Muscle of leg (tissue), 11 donors: Measurements from ENCODE around the gene UNC5B. TPM values are rescaled to one million over a fixed set of nuclear protein-coding genes. Genes with fewer than 3 reads are reported as not detected.

ENCODE experiments used
- DNase-seq: peaks from one replicate; pipeline ENCODE4 v3.0.0; 2013
- H3K27ac ChIP-seq: one replicate; pipeline ENCODE4 v1.5.1; 2013; ENCODE audit warnings: mild to moderate bottlenecking, low read length, control low read depth
- H3K27me3 ChIP-seq: one replicate; pipeline ENCODE4 v1.6.1; 2013; ENCODE audit warnings: low read length; ENCODE audit not compliant: control insufficient read depth, insufficient read depth
- H3K36me3 ChIP-seq: one replicate; pipeline ENCODE4 v1.6.1; 2013; ENCODE audit warnings: low read length; ENCODE audit not compliant: control insufficient read depth, insufficient read depth
- H3K4me1 ChIP-seq: one replicate; pipeline ENCODE4 v1.6.1; 2013; ENCODE audit warnings: low read length; ENCODE audit not compliant: control insufficient read depth, insufficient read depth
- H3K4me3 ChIP-seq: one replicate; pipeline ENCODE4 v1.5.1; 2013; ENCODE audit warnings: low read length, control low read depth
- H3K9me3 ChIP-seq: replicated peaks from 2 replicates; pipeline ENCODE4 v1.6.1; 2013; ENCODE audit warnings: low read depth, low read length; ENCODE audit not compliant: control insufficient read depth
- WGBS: methylation state at CpG from one replicate; pipeline ENCODE4 v1.1.5; 2013; ENCODE audit warnings: missing lambda C conversion rate; ENCODE audit not compliant: insufficient coverage; 5-methylcytosine and 5-hydroxymethylcytosine counted together
- polyA plus RNA-seq, 8 donors: library from polyadenylated mRNA; unstranded; fragments of 120-200 nt; gene quantifications; one replicate each; pipeline versions ENCODE4 v1.2.1 to v1.2.3, GENCODE V29; 2013; ENCODE audit warnings: inconsistent platforms in 1 of 8, low replicate concordance in 1 of 8; ENCODE audit not compliant: insufficient read length in 8 of 8, insufficient read depth in 1 of 8
- total RNA-seq: library from RNA; stranded (reverse); fragments of 120-200 nt; gene quantifications from one replicate; pipeline ENCODE4 v1.2.4, GENCODE V29; 2013

Gene UNC5B
- total and polyA plus RNA-seq, 9 donors = 6.4 to 13.3 (median 11.9) TPM

GRCh38 chr10:71188201-71188600, 24.2 kb upstream of the UNC5B start:
- H3K27me3 ChIP-seq = peaks cover 15% of the 10 kb centered on the region
- no peak overlapping the region for H3K27ac ChIP-seq
- H3K36me3 ChIP-seq = no peaks in the 10 kb centered on the region
- no peaks in the 10 kb centered on the region for H3K9me3 ChIP-seq
- H3K4me1 ChIP-seq = no peaks in the 10 kb centered on the region
- no peak overlapping the region for H3K4me3 ChIP-seq
- 80% methylated on average over 1 of the region's 1 CpG for WGBS
- DNase-seq = no peak

GRCh38 chr10:71191019-71191418, 21.4 kb upstream of the UNC5B start:
- no peaks in the 10 kb centered on the region for H3K9me3 ChIP-seq
- H3K36me3 ChIP-seq = no peaks in the 10 kb centered on the region
- no peak overlapping the region for H3K4me3 ChIP-seq
- H3K27me3 ChIP-seq = peaks cover 10% of the 10 kb centered on the region
- WGBS = 55% methylated on average over 2 of the region's 4 CpGs
- H3K4me1 ChIP-seq = no peaks in the 10 kb centered on the region
- DNase-seq = no peak
- H3K27ac ChIP-seq = no peak overlapping the region

- Histone ChIP-seq H3K27ac (no peak overlapping the region), H3K4me3 (no peak overlapping the region), H3K9me3 (no peaks in the 10 kb centered on the region), H3K27me3 (peaks cover 7% of the 10 kb centered on the region), H3K36me3 (no peaks in the 10 kb centered on the region), H3K4me1 (no peaks in the 10 kb centered on the region)
- 32% methylated on average over 9 of the region's 13 CpGs for WGBS
- DNase-seq = no peak
Measured at GRCh38 chr10:71191551-71192076, 20.8 kb upstream of the UNC5B start.

- no peak for DNase-seq
- Histone ChIP-seq H3K4me3 (no peak overlapping the region), H3K4me1 (no peaks in the 10 kb centered on the region), H3K27me3 (peaks cover 7% of the 10 kb centered on the region), H3K27ac (no peak overlapping the region), H3K36me3 (no peaks in the 10 kb centered on the region), H3K9me3 (peaks cover 15% of the 10 kb centered on the region)
- WGBS = 100% methylated on average over 2 of the region's 3 CpGs
Measured at GRCh38 chr10:71193516-71193915, 18.9 kb upstream of the UNC5B start.

- H3K27ac ChIP-seq = no peak overlapping the region
- no peak overlapping the region for H3K4me3 ChIP-seq
- H3K4me1 ChIP-seq = no peaks in the 10 kb centered on the region
- H3K9me3 ChIP-seq = peaks cover 18% of the 10 kb centered on the region
- DNase-seq = no peak
- peaks cover 5% of the 10 kb centered on the region for H3K27me3 ChIP-seq
- no peaks in the 10 kb centered on the region for H3K36me3 ChIP-seq
Measured at GRCh38 chr10:71197955-71198354, 14.4 kb upstream of the UNC5B start.

- no peak overlapping the region for H3K27ac ChIP-seq
- no peak for DNase-seq
- no CpG with 5 or more reads among the region's 1 CpG for WGBS
Measured at GRCh38 chr10:71201849-71202248, 10.5 kb upstream of the UNC5B start.

GRCh38 chr10:71202314-71202713, 10.1 kb upstream of the UNC5B start:
- Histone ChIP-seq H3K27ac (no peak overlapping the region), H3K9me3 (peaks cover 13% of the 10 kb centered on the region), H3K27me3 (peaks cover 14% of the 10 kb centered on the region), H3K4me3 (no peak overlapping the region), H3K4me1 (no peaks in the 10 kb centered on the region), H3K36me3 (no peaks in the 10 kb centered on the region)
- 83% methylated on average over 1 of the region's 1 CpG for WGBS
- DNase-seq = no peak

More at GRCh38 chr10:71201849-71202248, 10.5 kb upstream of the UNC5B start:
- H3K9me3 ChIP-seq = peaks cover 16% of the 10 kb centered on the region
- no peaks in the 10 kb centered on the region for H3K4me1 ChIP-seq
- no peak overlapping the region for H3K4me3 ChIP-seq
- H3K27me3 ChIP-seq = peaks cover 13% of the 10 kb centered on the region
- H3K36me3 ChIP-seq = no peaks in the 10 kb centered on the region

- WGBS = no CpG with 5 or more reads among the region's 1 CpG
- Histone ChIP-seq H3K27ac (no peak overlapping the region), H3K9me3 (peaks cover 7% of the 10 kb centered on the region), H3K4me3 (no peak overlapping the region), H3K36me3 (no peaks in the 10 kb centered on the region), H3K4me1 (no peaks in the 10 kb centered on the region), H3K27me3 (peaks cover 14% of the 10 kb centered on the region)
- DNase-seq = no peak
Measured at GRCh38 chr10:71203124-71203523, 9.2 kb upstream of the UNC5B start.

- Histone ChIP-seq H3K27me3 (peaks cover 14% of the 10 kb centered on the region), H3K4me1 (no peaks in the 10 kb centered on the region), H3K4me3 (no peak overlapping the region), H3K36me3 (no peaks in the 10 kb centered on the region), H3K27ac (no peak overlapping the region), H3K9me3 (peaks cover 1% of the 10 kb centered on the region)
- WGBS = 86% methylated on average over 5 of the region's 5 CpGs
- no peak for DNase-seq
Measured at GRCh38 chr10:71203716-71204115, 8.7 kb upstream of the UNC5B start.

GRCh38 chr10:71204746-71205145, 7.6 kb upstream of the UNC5B start:
- H3K27ac ChIP-seq = no peak overlapping the region
- no peak overlapping the region for H3K4me3 ChIP-seq
- no peaks in the 10 kb centered on the region for H3K36me3 ChIP-seq
- no peak for DNase-seq
- no CpG with 5 or more reads among the region's 2 CpGs for WGBS
- peaks cover 3% of the 10 kb centered on the region for H3K4me1 ChIP-seq
- no peaks in the 10 kb centered on the region for H3K9me3 ChIP-seq
- H3K27me3 ChIP-seq = peaks cover 21% of the 10 kb centered on the region

GRCh38 chr10:71205468-71205867, 6.9 kb upstream of the UNC5B start:
- no peaks in the 10 kb centered on the region for H3K9me3 ChIP-seq
- H3K27me3 ChIP-seq = peaks cover 25% of the 10 kb centered on the region
- no peak overlapping the region for H3K27ac ChIP-seq
- DNase-seq = no peak
- 100% methylated on average over 1 of the region's 4 CpGs for WGBS
- peaks cover 6% of the 10 kb centered on the region for H3K4me1 ChIP-seq
- H3K4me3 ChIP-seq = no peak overlapping the region
- no peaks in the 10 kb centered on the region for H3K36me3 ChIP-seq
